ENCODE data around the gene IL1R2.

Gene IL1R2

GRCh38 chr2:101991721-101992145, at the start of gene IL1R2:
TSS of gene IL1R2 (plus strand) at chr2:101991960. CDS start at chr2:102008576, 16,616 bp downstream.
- in situ Hi-C loops (cut with MboI; ENCODE audit: low pct_unique_long_range_greater_than_20kb, low sequenced_read_pairs), result no loop called here
- DNase-seq, result peak; percentile 13

GRCh38 chr2:101942851-101943250, 48.9 kb upstream of the IL1R2 start:
- in situ Hi-C loops (cut with MboI; ENCODE audit: low pct_unique_long_range_greater_than_20kb, low sequenced_read_pairs), result no loop called here
- DNase-seq, result no peak

DNA sequence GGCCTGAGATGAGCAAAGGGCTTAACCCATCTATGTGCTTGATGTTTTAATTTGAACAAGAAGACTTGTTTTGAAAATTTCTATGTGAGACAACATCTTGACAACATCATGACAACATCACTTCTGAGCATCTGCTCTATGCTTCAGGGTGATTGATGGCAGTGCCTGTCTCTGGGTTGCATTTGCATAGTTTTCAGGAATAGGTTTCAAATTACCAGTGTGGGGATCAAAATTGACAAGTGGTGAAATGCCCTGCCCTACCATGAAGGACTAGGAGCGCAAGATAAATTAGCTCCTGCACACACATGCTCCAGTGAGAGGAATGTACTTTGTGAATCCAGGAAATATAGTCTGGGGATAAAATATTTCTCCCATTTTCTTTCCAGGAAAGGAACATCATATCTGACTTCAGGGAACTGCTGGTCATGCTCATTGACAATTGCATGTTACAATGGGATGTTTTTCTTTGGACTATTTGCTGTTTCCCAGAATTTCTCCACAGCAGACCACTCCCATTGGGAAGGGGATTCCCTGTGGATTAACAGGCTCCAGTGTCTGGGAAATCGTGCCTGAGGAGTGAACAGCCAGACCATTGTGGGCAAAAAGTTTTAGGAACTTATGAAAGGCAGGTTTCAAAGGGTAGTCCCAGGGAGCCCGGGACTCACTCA, 45.3 kb upstream of the IL1R2 start:
- in situ Hi-C loops (cut with MboI; ENCODE audit: low pct_unique_long_range_greater_than_20kb, low sequenced_read_pairs), result no loop called here
- DNase-seq, result no peak

- in situ Hi-C loops (cut with MboI; ENCODE audit: low pct_unique_long_range_greater_than_20kb, low sequenced_read_pairs), result no loop called here
- DNase-seq, result no peak
Measured at GRCh38 chr2:101947374-101947773, 44.4 kb upstream of the IL1R2 start.

- in situ Hi-C loops (cut with MboI; ENCODE audit: low pct_unique_long_range_greater_than_20kb, low sequenced_read_pairs), result no loop called here
- no peak for DNase-seq
Measured at GRCh38 chr2:101948625-101949155, 43.1 kb upstream of the IL1R2 start.

GRCh38 chr2:101949304-101949703, 42.5 kb upstream of the IL1R2 start:
- no peak for DNase-seq
- in situ Hi-C loops (cut with MboI; ENCODE audit: low pct_unique_long_range_greater_than_20kb, low sequenced_read_pairs), result no loop called here

DNA sequence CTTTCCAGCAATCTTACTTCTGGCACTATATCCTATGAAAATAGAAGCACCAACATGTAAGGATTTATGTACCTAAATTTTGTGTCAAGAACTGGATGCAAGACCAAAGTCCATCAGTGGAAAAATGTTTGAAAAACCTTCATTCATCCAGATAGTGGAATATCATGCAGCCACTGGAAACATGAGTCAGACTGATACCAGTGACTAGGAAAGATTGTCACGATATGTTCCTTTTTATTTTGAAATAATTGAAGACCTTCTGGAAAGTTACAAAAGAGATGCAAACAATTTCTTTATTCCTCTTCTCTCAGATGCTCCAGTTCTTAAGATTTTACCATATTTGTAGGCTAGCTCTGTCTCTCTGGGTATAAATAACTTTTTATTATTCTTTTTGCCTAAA, 40.5 kb upstream of the IL1R2 start:
- no peak for DNase-seq
- in situ Hi-C loops (cut with MboI; ENCODE audit: low pct_unique_long_range_greater_than_20kb, low sequenced_read_pairs), result no loop called here

DNA sequence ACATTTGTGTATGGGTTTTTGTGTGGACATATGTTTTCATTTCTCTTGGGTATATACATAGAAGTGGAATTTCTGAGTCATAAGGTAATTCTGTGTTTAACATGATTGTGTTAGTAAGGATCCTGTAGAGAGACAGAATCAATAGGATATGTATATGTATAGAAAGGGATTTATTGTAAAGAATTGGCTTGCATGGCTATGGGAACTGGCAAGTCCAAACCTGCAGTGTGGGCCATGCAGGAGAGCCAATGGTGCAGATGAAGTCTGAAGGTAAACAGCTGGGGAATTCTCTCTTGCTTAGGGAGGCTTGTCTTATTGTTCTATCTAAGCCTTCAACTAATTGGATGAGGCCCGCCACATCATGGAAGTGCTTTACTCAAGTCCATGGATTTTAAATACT, 39.2 kb upstream of the IL1R2 start:
- no peak for DNase-seq
- in situ Hi-C loops (cut with MboI; ENCODE audit: low pct_unique_long_range_greater_than_20kb, low sequenced_read_pairs), result no loop called here

DNA sequence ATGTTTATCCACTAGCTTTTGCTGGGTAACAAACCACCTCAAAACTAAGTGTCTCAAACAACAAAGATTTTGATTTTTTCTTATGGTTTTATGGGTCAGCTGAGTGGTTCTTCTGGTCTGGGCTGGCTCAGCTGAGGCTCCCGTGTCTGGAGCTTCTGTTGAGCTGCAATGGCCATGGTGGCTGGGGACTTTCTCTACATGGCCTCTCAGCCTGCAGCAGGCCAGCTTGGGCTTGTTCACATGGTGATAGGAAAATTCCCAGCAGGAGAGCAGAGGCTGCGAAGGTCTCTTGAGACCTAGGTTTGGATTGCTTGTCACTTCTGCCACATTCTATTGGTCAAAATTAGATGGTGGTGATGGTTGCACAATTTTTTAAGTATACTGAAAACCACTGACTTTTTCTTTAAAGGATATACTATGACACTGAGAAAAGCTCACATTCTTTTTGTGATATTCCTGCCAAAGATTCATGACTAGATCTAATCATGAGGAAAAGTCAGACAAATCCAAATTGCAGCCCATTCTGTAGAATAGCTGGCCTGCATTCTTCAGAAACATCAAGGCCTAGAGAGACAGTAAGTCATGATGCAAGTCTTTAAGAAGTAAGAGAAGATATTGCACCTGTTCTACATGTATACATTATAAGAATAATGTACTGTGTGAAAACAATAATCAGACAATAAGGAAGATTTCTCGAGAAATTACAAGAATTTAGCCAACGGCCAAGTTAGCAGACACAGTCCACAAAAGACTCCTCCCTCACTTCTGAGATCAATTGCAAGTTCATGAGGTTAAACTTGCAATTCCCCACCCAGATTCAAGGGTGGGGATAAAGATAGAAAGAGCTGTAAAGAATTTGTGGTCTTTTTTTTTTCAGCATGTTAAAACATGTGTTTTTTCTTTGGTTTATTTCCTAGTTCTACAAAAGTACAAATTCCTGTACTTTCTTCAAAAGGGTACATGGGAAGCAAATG, 35.0 kb upstream of the IL1R2 start:
- DNase-seq, result no peak
- in situ Hi-C loops (cut with MboI; ENCODE audit: low pct_unique_long_range_greater_than_20kb, low sequenced_read_pairs), result no loop called here

- DNase-seq, result no peak
- in situ Hi-C loops (cut with MboI; ENCODE audit: low pct_unique_long_range_greater_than_20kb, low sequenced_read_pairs), result no loop called here
Measured at GRCh38 chr2:101958061-101958460, 33.7 kb upstream of the IL1R2 start.

GRCh38 chr2:101960819-101961337, 30.9 kb upstream of the IL1R2 start:
- in situ Hi-C loops (cut with MboI; ENCODE audit: low pct_unique_long_range_greater_than_20kb, low sequenced_read_pairs), result no loop called here

GRCh38 chr2:101961338-101962191, 30.2 kb upstream of the IL1R2 start:
- DNase-seq, result no peak
- in situ Hi-C loops (cut with MboI; ENCODE audit: low pct_unique_long_range_greater_than_20kb, low sequenced_read_pairs), result no loop called here

More at GRCh38 chr2:101960819-101961337, 30.9 kb upstream of the IL1R2 start:
- no peak for DNase-seq

- in situ Hi-C loops (cut with MboI; ENCODE audit: low pct_unique_long_range_greater_than_20kb, low sequenced_read_pairs), result no loop called here
- no peak for DNase-seq
Measured at GRCh38 chr2:101962309-101962708, 29.5 kb upstream of the IL1R2 start.

GRCh38 chr2:101963198-101963597, 28.6 kb upstream of the IL1R2 start:
- in situ Hi-C loops (cut with MboI; ENCODE audit: low pct_unique_long_range_greater_than_20kb, low sequenced_read_pairs), result no loop called here
- DNase-seq, result no peak

- in situ Hi-C loops (cut with MboI; ENCODE audit: low pct_unique_long_range_greater_than_20kb, low sequenced_read_pairs), result no loop called here
- no peak for DNase-seq
Measured at GRCh38 chr2:101967826-101968513, 23.8 kb upstream of the IL1R2 start.

DNA sequence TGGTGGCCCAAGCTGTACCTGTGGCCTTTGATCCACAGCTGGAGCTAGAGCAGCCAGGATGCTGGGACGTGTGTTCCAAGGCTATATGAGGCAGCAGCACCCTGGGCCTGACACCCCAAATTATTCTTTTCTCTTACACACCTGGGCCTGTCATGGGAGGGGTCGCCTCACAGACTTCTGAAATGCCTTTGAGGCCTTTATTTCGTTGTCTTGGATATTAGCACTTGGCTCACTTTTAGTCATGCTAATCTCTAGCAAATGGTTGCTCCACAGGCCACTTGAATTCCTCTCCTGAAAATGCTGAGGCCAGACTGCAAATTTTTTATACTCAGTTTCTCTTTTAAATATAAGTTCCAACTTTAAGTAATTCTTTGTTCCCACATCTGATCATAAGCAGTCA, 22.0 kb upstream of the IL1R2 start:
- no peak for DNase-seq
- in situ Hi-C loops (cut with MboI; ENCODE audit: low pct_unique_long_range_greater_than_20kb, low sequenced_read_pairs), result no loop called here

GRCh38 chr2:101970901-101971300, 20.9 kb upstream of the IL1R2 start:
- in situ Hi-C loops (cut with MboI; ENCODE audit: low pct_unique_long_range_greater_than_20kb, low sequenced_read_pairs), result no loop called here

DNA sequence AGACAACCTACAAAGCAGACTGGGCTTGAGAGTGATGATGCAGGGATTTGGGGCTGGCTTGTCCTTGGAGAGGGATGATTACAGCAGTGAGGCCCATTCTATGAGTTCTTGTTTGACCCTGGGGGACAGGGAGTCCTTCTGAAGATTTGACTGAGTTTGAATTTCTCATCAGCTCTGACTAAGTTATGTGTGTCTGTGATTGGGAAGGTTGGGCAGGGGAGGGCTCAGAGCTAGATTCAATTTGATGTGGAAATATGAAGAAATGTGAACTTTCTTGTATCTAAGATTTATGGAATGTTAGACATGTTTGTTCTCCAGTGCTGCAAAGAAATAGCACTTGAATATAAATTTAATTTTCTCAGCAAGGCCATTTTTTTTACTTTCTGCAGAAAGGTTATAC, 19.9 kb upstream of the IL1R2 start:
- no peak for DNase-seq
- in situ Hi-C loops (cut with MboI; ENCODE audit: low pct_unique_long_range_greater_than_20kb, low sequenced_read_pairs), result no loop called here

More at GRCh38 chr2:101970901-101971300, 20.9 kb upstream of the IL1R2 start:
- DNase-seq, result no peak

Measured in KBM-7 (cell line).